WTC11 (cell line): ENCODE measurements around the gene ACAD8. TPM values are rescaled to one million over a fixed set of nuclear protein-coding genes. Genes with fewer than 3 reads are reported as not detected.

Experiments
- ATAC-seq: fragments of 200-7000 bp; cut with Tn5 transposase; 2 replicates; pipeline ENCODE4 v1.10.0; 2021; ENCODE audit warnings: mild to moderate bottlenecking, moderate library complexity
- CTCF ChIA-PET: fragments of 300-600 bp; sonication (Branson Sonifier 250); formaldehyde crosslinking; loops from one replicate; lab custom pipeline; 2021; ENCODE audit warnings: antibody characterized with exemption; lab: Charles Lee
- POLR2A ChIA-PET: fragments of 350-600 bp; sonication (Branson Sonifier 250); formaldehyde crosslinking; loops from one replicate; lab custom pipeline; 2021; ENCODE audit warnings: antibody characterized with exemption; lab: Charles Lee
- DNase-seq: peaks from one replicate; pipeline ENCODE4 v3.0.0; 2021; ENCODE audit warnings: low spot score
- H3K27ac Mint-ChIP-seq: 2 replicates; pipeline ENCODE4 v1.8.0; 2021; ENCODE audit warnings: mixed read lengths
- H3K27me3 Mint-ChIP-seq: 2 replicates; pipeline ENCODE4 v1.8.0; 2021; ENCODE audit warnings: low read depth, mild to moderate bottlenecking, moderate library complexity, mixed read lengths
- H3K36me3 Mint-ChIP-seq: 2 replicates; pipeline ENCODE4 v1.8.0; 2021; ENCODE audit warnings: mixed read lengths
- H3K4me1 Mint-ChIP-seq: 2 replicates; pipeline ENCODE4 v1.8.0; 2022; ENCODE audit warnings: mixed read lengths
- H3K4me3 Mint-ChIP-seq: 2 replicates; pipeline ENCODE4 v1.8.0; 2021; ENCODE audit warnings: mild to moderate bottlenecking, moderate library complexity, mixed read lengths
- H3K9me3 Mint-ChIP-seq: 2 replicates; pipeline ENCODE4 v1.8.0; 2021; ENCODE audit warnings: mixed read lengths
- ATF1 ChIP-seq: sonication (generic); formaldehyde crosslinking; IDR thresholded peaks from 2 replicates; pipeline ENCODE4 v1.8.1; 2023; ENCODE audit warnings: mild to moderate bottlenecking, moderate library complexity, missing genetic modification reagents
- CREB1 ChIP-seq: sonication (generic); formaldehyde crosslinking; IDR thresholded peaks from 2 replicates; pipeline ENCODE4 v1.8.0; 2023; ENCODE audit warnings: mild to moderate bottlenecking, missing genetic modification reagents
- ELF4 ChIP-seq: sonication (generic); formaldehyde crosslinking; IDR thresholded peaks from 2 replicates; pipeline ENCODE4 v1.8.1; 2022; ENCODE audit warnings: low read depth, mild to moderate bottlenecking, moderate library complexity, missing genetic modification reagents
- EMX1 ChIP-seq: fragments of 250-450 bp; sonication (Bioruptor Pico); IDR thresholded peaks from 2 replicates; pipeline ENCODE4 v1.8.0; 2021; ENCODE audit warnings: mild to moderate bottlenecking
- ERG ChIP-seq: fragments of 250-450 bp; sonication (Bioruptor Pico); IDR thresholded peaks from 2 replicates; pipeline ENCODE4 v1.8.0; 2021; ENCODE audit warnings: mild to moderate bottlenecking
- FOXK1 ChIP-seq: sonication (generic); formaldehyde crosslinking; IDR thresholded peaks from 2 replicates; pipeline ENCODE4 v1.8.0; 2022; ENCODE audit warnings: mild to moderate bottlenecking, moderate library complexity, missing genetic modification reagents
- FOXP1 ChIP-seq: sonication (generic); formaldehyde crosslinking; IDR thresholded peaks from 2 replicates; pipeline ENCODE4 v1.8.0; 2022; ENCODE audit warnings: missing genetic modification reagents, mild to moderate bottlenecking, moderate library complexity, borderline replicate concordance
- FOXP4 ChIP-seq: sonication (generic); formaldehyde crosslinking; IDR thresholded peaks from 2 replicates; pipeline ENCODE4 v1.8.0; 2022; ENCODE audit warnings: mild to moderate bottlenecking, missing genetic modification reagents
- GABPB1 ChIP-seq: sonication (generic); formaldehyde crosslinking; IDR thresholded peaks from 2 replicates; pipeline ENCODE4 v1.8.1; 2023; ENCODE audit warnings: mild to moderate bottlenecking, missing genetic modification reagents
- HMGA2 ChIP-seq: fragments of 250-450 bp; sonication (Bioruptor Pico); IDR thresholded peaks from 2 replicates; pipeline ENCODE4 v1.4.0; 2021; ENCODE audit warnings: mild to moderate bottlenecking, moderate library complexity
- HMGXB4 ChIP-seq: sonication (generic); formaldehyde crosslinking; IDR thresholded peaks from 2 replicates; pipeline ENCODE4 v1.8.1; 2023; ENCODE audit warnings: mild to moderate bottlenecking, moderate library complexity, missing genetic modification reagents
- JAZF1 ChIP-seq: fragments of 250-450 bp; sonication (Bioruptor Pico); IDR thresholded peaks from 2 replicates; pipeline ENCODE4 v1.9.0; 2021; ENCODE audit warnings: moderate library complexity, mild to moderate bottlenecking, inconsistent platforms
- JUN ChIP-seq: sonication (generic); formaldehyde crosslinking; IDR thresholded peaks from 2 replicates; pipeline ENCODE4 v1.8.0; 2023; ENCODE audit warnings: mild to moderate bottlenecking, missing genetic modification reagents
- MYBL2 ChIP-seq: sonication (generic); formaldehyde crosslinking; IDR thresholded peaks from 2 replicates; pipeline ENCODE4 v1.8.1; 2023; ENCODE audit warnings: mild to moderate bottlenecking, moderate library complexity, missing genetic modification reagents
- NR1H2 ChIP-seq: sonication (generic); formaldehyde crosslinking; IDR thresholded peaks from 2 replicates; pipeline ENCODE4 v1.9.0; 2021; ENCODE audit warnings: mild to moderate bottlenecking, moderate library complexity, missing genetic modification reagents
- NR2C2 ChIP-seq: sonication (generic); formaldehyde crosslinking; IDR thresholded peaks from 2 replicates; pipeline ENCODE4 v1.8.0; 2022; ENCODE audit warnings: mild to moderate bottlenecking, missing genetic modification reagents
- PRRX2 ChIP-seq: fragments of 250-450 bp; sonication (Bioruptor Pico); IDR thresholded peaks from 2 replicates; pipeline ENCODE4 v1.8.0; 2021; ENCODE audit warnings: mild to moderate bottlenecking
- RELA ChIP-seq: sonication (generic); formaldehyde crosslinking; IDR thresholded peaks from 2 replicates; pipeline ENCODE4 v1.8.1; 2022; ENCODE audit warnings: missing genetic modification reagents, mild to moderate bottlenecking, borderline replicate concordance
- SMAD3 ChIP-seq: sonication (generic); formaldehyde crosslinking; IDR thresholded peaks from 2 replicates; pipeline ENCODE4 v1.8.0; 2022; ENCODE audit warnings: missing genetic modification reagents, mild to moderate bottlenecking, borderline replicate concordance
- TCF7 ChIP-seq: sonication (generic); formaldehyde crosslinking; IDR thresholded peaks from 2 replicates; pipeline ENCODE4 v1.8.0; 2022; ENCODE audit warnings: mild to moderate bottlenecking, low read depth, missing genetic modification reagents, moderate library complexity
- TEAD1 ChIP-seq: sonication (generic); formaldehyde crosslinking; IDR thresholded peaks from 2 replicates; pipeline ENCODE4 v1.8.0; 2022; ENCODE audit warnings: mild to moderate bottlenecking, missing genetic modification reagents
- USF1 ChIP-seq: sonication (generic); formaldehyde crosslinking; IDR thresholded peaks from 2 replicates; pipeline ENCODE4 v1.8.0; 2022; ENCODE audit warnings: mild to moderate bottlenecking, missing genetic modification reagents
- ZNF263 ChIP-seq: sonication (generic); formaldehyde crosslinking; IDR thresholded peaks from 2 replicates; pipeline ENCODE4 v1.8.1; 2022; ENCODE audit warnings: low read depth, mild to moderate bottlenecking, moderate library complexity, missing genetic modification reagents
- ZNF317 ChIP-seq: sonication (generic); formaldehyde crosslinking; IDR thresholded peaks from 2 replicates; pipeline ENCODE4 v1.8.1; 2023; ENCODE audit warnings: low read depth, mild to moderate bottlenecking, moderate library complexity, missing genetic modification reagents, borderline replicate concordance
- ZNF425 ChIP-seq: fragments of 250-450 bp; sonication (Bioruptor Pico); conservative IDR thresholded peaks from 2 replicates; pipeline ENCODE4 v1.9.0; 2021; ENCODE audit warnings: mild to moderate bottlenecking
- total RNA-seq: library from RNA; stranded (reverse); gene quantifications from 3 replicates; pipeline ENCODE4 v1.2.3, GENCODE V29; 2021

The ACAD8 gene
- total RNA-seq, 1 experiment from 2014 or later, result 55.2 TPM

DNA sequence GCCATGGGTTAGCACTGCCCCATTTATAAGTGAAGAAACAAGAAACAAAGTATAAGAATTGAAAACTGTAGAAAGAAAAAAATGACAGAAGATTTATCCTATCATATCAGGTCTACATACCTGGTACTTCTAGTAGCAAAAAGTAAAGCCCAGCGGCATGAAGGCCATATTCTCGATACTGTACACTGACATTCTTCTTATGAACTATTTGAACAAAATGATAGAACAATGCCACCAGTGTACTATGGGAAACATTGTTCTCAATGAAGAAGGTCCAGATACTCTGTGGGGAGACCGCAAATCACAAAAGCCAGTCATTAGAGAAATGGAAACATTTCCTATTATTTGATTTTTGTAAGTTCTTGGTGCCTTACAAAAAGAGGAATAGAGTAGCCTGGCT is 36.6 kb upstream of the ACAD8 start:
- ChIA-PET CTCF (no interaction called here), POLR2A (no interaction called here)
- Mint-ChIP-seq H3K4me3 (no peak overlapping the region), H3K4me1 (peaks cover under 1% of the 10 kb centered on the region), H3K36me3 (peaks cover 35% of the 10 kb centered on the region), H3K27me3 (no peaks in the 10 kb centered on the region), H3K27ac (no peak overlapping the region), H3K9me3 (no peaks in the 10 kb centered on the region)
- ATAC-seq (no peak), DNase-seq (no peak)
- TF ChIP-seq JUN (CRISPR knock-in tag) (no peak), FOXK1 (CRISPR knock-in tag) (no peak), TCF7 (no peak), ELF4 (CRISPR knock-in tag) (no peak), MYBL2 (CRISPR knock-in tag) (no peak), CREB1 (CRISPR knock-in tag) (no peak)

- Mint-ChIP-seq H3K4me1 (peaks cover 27% of the 10 kb centered on the region), H3K27ac (peak overlapping the region; percentile 52), H3K9me3 (no peaks in the 10 kb centered on the region), H3K4me3 (peak overlapping the region; percentile 93), H3K27me3 (peaks cover 8% of the 10 kb centered on the region), H3K36me3 (peaks cover 22% of the 10 kb centered on the region)
- no peak for ATAC-seq
- ChIA-PET CTCF (interaction anchor here (2.4 to 3.3 kb wide), 4 partner anchors 16 to 53 kb away, joined by 13 to 22 read pairs (median 14); partner anchors contain the start of gene GLB1L3), POLR2A (no interaction called here)
- DNase-seq, result no peak
- TF ChIP-seq PRRX2 (CRISPR knock-in tag) (no peak), HMGA2 (CRISPR knock-in tag) (no peak), SMAD3 (CRISPR knock-in tag) (no peak), FOXP1 (CRISPR knock-in tag) (no peak), ZNF425 (no peak), CREB1 (CRISPR knock-in tag) (no peak), ZNF263 (CRISPR knock-in tag) (no peak), JAZF1 (CRISPR knock-in tag) (no peak), EMX1 (CRISPR knock-in tag) (no peak), HMGXB4 (no peak), ZNF317 (no peak), ERG (CRISPR knock-in tag) (no peak)
- TF ChIP-seq, all 79 proteins: peak for 0
These were observed 30.2 kb upstream of the ACAD8 start for GRCh38 chr11:134223121-134223520.

GRCh38 chr11:134223836-134224709 is 29.3 kb upstream of the ACAD8 start, which contains the start of the genes NCAPD3 and VPS26B:
NCAPD3 (minus strand) TSS chr11:134223967; CDS start chr11:134223926, 41 bp downstream.
VPS26B (plus strand) TSS chr11:134224671; CDS start chr11:134225123, 452 bp downstream.
- H3K9me3 Mint-ChIP-seq, result no peaks in the 10 kb centered on the region
- H3K4me3 Mint-ChIP-seq, result peak within 1 kb of the TSS; percentile 93
- peaks cover 8% of the 10 kb centered on the region for H3K27me3 Mint-ChIP-seq
- peak; percentile 89 for ATAC-seq
- POLR2A ChIA-PET, result interaction anchor here (0.8 to 1.2 kb wide), 2 partner anchors 29 to 52 kb away, joined by 4 to 5 read pairs; partner anchors contain the start of genes ACAD8, GLB1L3 and THYN1
- peaks cover 12% of the 10 kb centered on the region for H3K36me3 Mint-ChIP-seq
- H3K27ac Mint-ChIP-seq, result peak within 1 kb of the TSS; percentile 74
- peaks cover 27% of the 10 kb centered on the region for H3K4me1 Mint-ChIP-seq
- CTCF ChIA-PET, result interaction anchor here (0.7 to 3.3 kb wide), 13 partner anchors 11 to 296 kb away, joined by 3 to 22 read pairs (median 4); partner anchors contain the start of genes ACAD8, GLB1L2, GLB1L3 and THYN1
- peak; percentile 97 for DNase-seq
- TF ChIP-seq FOXP4 (peak; percentile 36; the same call in 1 of the 2 replicates), USF1 (CRISPR knock-in tag) (0 out of 2 replicates have a peak, but pooled peaks have one; percentile 26), RELA (CRISPR knock-in tag) (no peak), NR1H2 (no peak), GABPB1 (peak; percentile 7; the same call in 1 of the 2 replicates), NR2C2 (CRISPR knock-in tag) (no peak), ATF1 (no peak), TEAD1 (CRISPR knock-in tag) (no peak; the same call in 1 of the 2 replicates)
